HEK293 (cell line): ENCODE results near the gene MSLN.

Experiments used
- CTCF ChIA-PET: fragments of 350-600 bp; formaldehyde crosslinking; extraction: SDS; loops from one replicate; lab custom pipeline; 2021; ENCODE audit warnings: antibody characterized with exemption; lab: Yijun Ruan, JAX
- POLR2A ChIA-PET: fragments of 300-600 bp; formaldehyde crosslinking; extraction: SDS; loops from one replicate; lab custom pipeline; 2020; ENCODE audit warnings: antibody characterized with exemption, inconsistent platforms; lab: Yijun Ruan, JAX
- H3K27ac ChIP-seq: fragments of 200-500 bp; sonication (Bioruptor generic); 2 replicates; pipeline ENCODE4 v1.5.1; 2014; ENCODE audit warnings: low read depth, low read length, control low read depth, inconsistent platforms; ENCODE audit errors: extremely low read depth
- H3K36me3 ChIP-seq, 2 experiments: fragments of 200-500 bp in 1 of 2; sonication (Bioruptor generic) in 1 of 2; 1 replicate in 1 of 2; 2 replicates in 1 of 2; pipeline ENCODE4 v1.5.1; 2014 to 2017; ENCODE audit warnings: inconsistent platforms in 2 of 2, low read length in 2 of 2; ENCODE audit not compliant: control insufficient read depth in 2 of 2, insufficient read depth in 1 of 2
- H3K4me1 ChIP-seq: fragments of 200-500 bp; sonication (Bioruptor generic); 2 replicates; pipeline ENCODE4 v1.5.1; 2014; ENCODE audit warnings: mild to moderate bottlenecking, low read length, inconsistent platforms; ENCODE audit not compliant: control insufficient read depth, insufficient read depth
- H3K4me3 ChIP-seq: 2 replicates; pipeline ENCODE4 v1.5.1; 2011; ENCODE audit warnings: low read depth, mild to moderate bottlenecking, control low read depth, low read length, moderate library complexity
- H3K9me3 ChIP-seq: fragments of 200-500 bp; sonication (Bioruptor generic); 2 replicates; pipeline ENCODE4 v1.5.1; 2014; ENCODE audit warnings: low read depth, low read length, inconsistent platforms; ENCODE audit not compliant: control insufficient read depth, insufficient read depth
- BCL11B ChIP-seq: fragments of 450-650 bp; formaldehyde crosslinking; IDR thresholded peaks from 2 replicates; pipeline ENCODE4 v1.5.1; 2016; ENCODE audit warnings: low read depth, missing biosample characterization, missing genetic modification characterization
- MZF1 ChIP-seq: fragments of 450-650 bp; formaldehyde crosslinking; IDR thresholded peaks from 2 replicates; pipeline ENCODE4 v1.5.1; 2017; ENCODE audit warnings: missing biosample characterization, missing genetic modification characterization, borderline replicate concordance
- PRDM1 ChIP-seq: fragments of 450-650 bp; formaldehyde crosslinking; IDR thresholded peaks from 2 replicates; pipeline ENCODE4; 2016; ENCODE audit warnings: missing biosample characterization, missing genetic modification characterization
- SP2 ChIP-seq: fragments of 450-650 bp; formaldehyde crosslinking; IDR thresholded peaks from 2 replicates; pipeline ENCODE4 v1.5.1; 2016; ENCODE audit warnings: missing biosample characterization, missing genetic modification characterization
- YY2 ChIP-seq: fragments of 450-650 bp; formaldehyde crosslinking; IDR thresholded peaks from 2 replicates; pipeline ENCODE4 v1.5.1; 2016; ENCODE audit warnings: missing biosample characterization, missing genetic modification characterization
- ZBTB6 ChIP-seq: fragments of 450-650 bp; formaldehyde crosslinking; IDR thresholded peaks from 2 replicates; pipeline ENCODE4 v1.5.1; 2017; ENCODE audit warnings: missing biosample characterization, missing genetic modification characterization
- ZFP41 ChIP-seq: fragments of 450-650 bp; formaldehyde crosslinking; IDR thresholded peaks from 2 replicates; pipeline ENCODE4 v1.5.1; 2016; ENCODE audit warnings: missing biosample characterization, missing genetic modification characterization, borderline replicate concordance
- ZIC2 ChIP-seq: fragments of 450-650 bp; formaldehyde crosslinking; IDR thresholded peaks from 2 replicates; pipeline ENCODE4 v1.5.1; 2016; ENCODE audit warnings: missing biosample characterization, missing genetic modification characterization
- ZNF112 ChIP-seq: fragments of 450-650 bp; formaldehyde crosslinking; IDR thresholded peaks from 2 replicates; pipeline ENCODE4 v1.5.0; 2017; ENCODE audit warnings: missing biosample characterization, missing genetic modification characterization
- ZNF146 ChIP-seq: fragments of 450-650 bp; formaldehyde crosslinking; IDR thresholded peaks from 2 replicates; pipeline ENCODE4 v1.5.1; 2016; ENCODE audit warnings: missing biosample characterization, missing genetic modification characterization
- ZNF223 ChIP-seq: fragments of 450-650 bp; formaldehyde crosslinking; IDR thresholded peaks from 2 replicates; pipeline ENCODE4 v1.5.1; 2016; ENCODE audit warnings: missing biosample characterization, missing genetic modification characterization
- ZNF274 ChIP-seq, 2 experiments: fragments of 200-500 bp in 1 of 2; fragments of 450-650 bp in 1 of 2; sonication (Bioruptor generic) in 1 of 2; formaldehyde crosslinking in 1 of 2; IDR thresholded peaks; 2 replicates each; pipeline versions ENCODE4 v1.5.1 to v1.6.1; 2014 to 2016; ENCODE audit warnings: borderline replicate concordance in 1 of 2, inconsistent platforms in 1 of 2, low read length in 1 of 2, missing biosample characterization in 1 of 2, missing genetic modification characterization in 1 of 2
- ZNF302 ChIP-seq: fragments of 450-650 bp; formaldehyde crosslinking; IDR thresholded peaks from 2 replicates; pipeline ENCODE4 v1.5.1; 2016; ENCODE audit warnings: missing biosample characterization, missing genetic modification characterization, low read depth
- ZNF366 ChIP-seq: fragments of 450-650 bp; formaldehyde crosslinking; conservative IDR thresholded peaks from 2 replicates; pipeline ENCODE4 v1.5.1; 2016; ENCODE audit warnings: missing biosample characterization, missing genetic modification characterization
- ZNF398 ChIP-seq: fragments of 450-650 bp; formaldehyde crosslinking; IDR thresholded peaks from 2 replicates; pipeline ENCODE4 v1.5.1; 2017; ENCODE audit warnings: missing biosample characterization, missing genetic modification characterization
- ZNF521 ChIP-seq: fragments of 450-650 bp; formaldehyde crosslinking; IDR thresholded peaks from 2 replicates; pipeline ENCODE4 v1.5.1; 2017; ENCODE audit warnings: missing biosample characterization, mild to moderate bottlenecking, missing genetic modification characterization
- ZNF529 ChIP-seq: fragments of 450-650 bp; formaldehyde crosslinking; IDR thresholded peaks from 2 replicates; pipeline ENCODE4 v1.5.1; 2017; ENCODE audit warnings: missing genetic modification characterization, missing biosample characterization; ENCODE audit not compliant: insufficient replicate concordance
- ZNF571 ChIP-seq: fragments of 450-650 bp; formaldehyde crosslinking; IDR thresholded peaks from 2 replicates; pipeline ENCODE4 v1.5.0; 2017; ENCODE audit warnings: missing biosample characterization, missing genetic modification characterization
- ZNF629 ChIP-seq: fragments of 450-650 bp; formaldehyde crosslinking; IDR thresholded peaks from 2 replicates; pipeline ENCODE4 v1.5.1; 2017; ENCODE audit warnings: missing biosample characterization, missing genetic modification characterization
- ZNF670 ChIP-seq: fragments of 450-650 bp; formaldehyde crosslinking; IDR thresholded peaks from 2 replicates; pipeline ENCODE4 v1.5.1; 2016; ENCODE audit warnings: missing biosample characterization, missing genetic modification characterization, low read depth
- ZNF76 ChIP-seq: fragments of 450-650 bp; formaldehyde crosslinking; IDR thresholded peaks from 2 replicates; pipeline ENCODE4; 2016; ENCODE audit warnings: low read depth, missing biosample characterization, missing genetic modification characterization, borderline replicate concordance

MSLN gene

GRCh38 chr16:734981-735881, 25.3 kb upstream of the MSLN start (continued):
- TF ChIP-seq ZNF366 (tag by site-specific recombination): no peak
- no peak for TF ChIP-seq BCL11B (tag by site-specific recombination)

GRCh38 chr16:735982-736453, 24.5 kb upstream of the MSLN start:
- Histone ChIP-seq H3K36me3 (peaks cover 6 to 66% of the 10 kb centered on the region in 2 experiments; a peak in 2 of 3 replicates), H3K27ac (no peak overlapping the region)
- POLR2A ChIA-PET: interaction anchor here (0.6 to 1.9 kb wide), 2 partner anchors 8 to 573 kb away, joined by 3 to 4 read pairs; partner anchors contain the start of gene UBE2I
- TF ChIP-seq ZNF398 (tag by site-specific recombination) (no peak), ZNF223 (tag by site-specific recombination) (no peak), ZNF112 (tag by site-specific recombination) (no peak), MZF1 (tag by site-specific recombination) (no peak), ZNF302 (tag by site-specific recombination) (no peak), ZBTB6 (tag by site-specific recombination) (no peak), PRDM1 (tag by site-specific recombination) (no peak), ZNF274 (IDR thresholded peaks at IDR 0.05; ENCODE audit: low read length) (no peak), ZNF274 (tag by site-specific recombination; IDR thresholded peaks at IDR 0.05; ENCODE audit: borderline replicate concordance) (no peak), ZIC2 (tag by site-specific recombination) (no peak), ZNF670 (tag by site-specific recombination) (no peak), ZNF529 (tag by site-specific recombination) (no peak), ZFP41 (tag by site-specific recombination) (no peak), YY2 (no peak)
- TF ChIP-seq, all 188 proteins: peak for 0
- H3K4me1 ChIP-seq: 0 out of 2 replicates have a peak, but pooled peaks cover 2% of the 10 kb centered on the region
- H3K9me3 ChIP-seq: no peaks in the 10 kb centered on the region
- no peak overlapping the region for H3K4me3 ChIP-seq
- CTCF ChIA-PET: interaction anchor here (0.6 to 2.9 kb wide), 2 partner anchors 10 to 24 kb away, joined by 3 to 10 read pairs; partner anchors contain the start of gene CCDC78

GRCh38 chr16:736936-737481, 23.5 kb upstream of the MSLN start:
- TF ChIP-seq ZNF146 (tag by site-specific recombination): no peak
- TF ChIP-seq YY2: no peak
- no peak for TF ChIP-seq ZNF366 (tag by site-specific recombination)
- TF ChIP-seq PRDM1 (tag by site-specific recombination): no peak
- TF ChIP-seq ZNF571 (tag by site-specific recombination): no peak
- no peak for TF ChIP-seq SP2
- TF ChIP-seq ZNF629 (tag by site-specific recombination): no peak
- TF ChIP-seq ZNF521 (tag by site-specific recombination): no peak
- no peak for TF ChIP-seq BCL11B (tag by site-specific recombination)
- TF ChIP-seq ZNF76 (tag by site-specific recombination): no peak
- H3K36me3 ChIP-seq: peaks cover 6 to 63% of the 10 kb centered on the region in 2 experiments; a peak in 2 of 3 replicates
- POLR2A ChIA-PET: interaction anchor here (1.9 kb wide), 1 partner anchor 9 kb away, joined by 4 read pairs; no protein-coding TSS in a partner anchor
- H3K9me3 ChIP-seq: no peaks in the 10 kb centered on the region
- H3K27ac ChIP-seq: no peak overlapping the region
- CTCF ChIA-PET: interaction anchor here (0.6 to 1.3 kb wide), 3 partner anchors 17 to 283 kb away, joined by 3 to 5 read pairs (median 4); no protein-coding TSS in a partner anchor
- no peak overlapping the region for H3K4me3 ChIP-seq
- H3K4me1 ChIP-seq: 0 out of 2 replicates have a peak, but pooled peaks cover 2% of the 10 kb centered on the region
